Measurements from ENCODE around the gene CBLB.

Gene CBLB

GRCh38 chr3:105846809-105847208 is 22.0 kb downstream of the CBLB start:
- no peak for DNase-seq (ENCODE audit: low read depth, low spot score)

- DNase-seq (ENCODE audit: low read depth, low spot score): no peak
These were observed 23.3 kb downstream of the CBLB start for GRCh38 chr3:105845488-105845887.

GRCh38 chr3:105844704-105845103 is 24.1 kb downstream of the CBLB start:
- no peak for DNase-seq (ENCODE audit: low read depth, low spot score)

- no peak for DNase-seq (ENCODE audit: low read depth, low spot score)
These were observed 24.8 kb downstream of the CBLB start for GRCh38 chr3:105843994-105844393.

- no peak for DNase-seq (ENCODE audit: low read depth, low spot score)
These were observed 25.9 kb downstream of the CBLB start for GRCh38 chr3:105842943-105843342.

- no peak for DNase-seq (ENCODE audit: low read depth, low spot score)
These were observed 26.4 kb downstream of the CBLB start for GRCh38 chr3:105842449-105842848.

GRCh38 chr3:105837947-105838346 is 30.9 kb downstream of the CBLB start:
- DNase-seq (ENCODE audit: low read depth, low spot score): no peak

GRCh38 chr3:105837143-105837740 is 31.6 kb downstream of the CBLB start:
- DNase-seq (ENCODE audit: low read depth, low spot score): no peak

- DNase-seq (ENCODE audit: low read depth, low spot score): no peak
These were observed 32.3 kb downstream of the CBLB start for GRCh38 chr3:105836533-105836932.

GRCh38 chr3:105835606-105836005 is 33.2 kb downstream of the CBLB start:
- no peak for DNase-seq (ENCODE audit: low read depth, low spot score)

GRCh38 chr3:105834768-105835167 is 34.0 kb downstream of the CBLB start:
- DNase-seq (ENCODE audit: low read depth, low spot score): no peak

GRCh38 chr3:105832644-105833043 is 36.2 kb downstream of the CBLB start:
- DNase-seq (ENCODE audit: low read depth, low spot score): no peak

GRCh38 chr3:105830836-105831235 is 38.0 kb downstream of the CBLB start:
- no peak for DNase-seq (ENCODE audit: low read depth, low spot score)

- DNase-seq (ENCODE audit: low read depth, low spot score): no peak
These were observed 38.8 kb downstream of the CBLB start for GRCh38 chr3:105829871-105830622.

GRCh38 chr3:105829229-105829628 is 39.6 kb downstream of the CBLB start:
- no peak for DNase-seq (ENCODE audit: low read depth, low spot score)

- no peak for DNase-seq (ENCODE audit: low read depth, low spot score)
These were observed 40.1 kb downstream of the CBLB start for GRCh38 chr3:105828703-105829102.

GRCh38 chr3:105827959-105828358 is 40.9 kb downstream of the CBLB start:
- DNase-seq (ENCODE audit: low read depth, low spot score): no peak

- no peak for DNase-seq (ENCODE audit: low read depth, low spot score)
These were observed 41.8 kb downstream of the CBLB start for GRCh38 chr3:105826778-105827634.

GRCh38 chr3:105824129-105824528 is 44.7 kb downstream of the CBLB start:
- DNase-seq (ENCODE audit: low read depth, low spot score): no peak

- DNase-seq (ENCODE audit: low read depth, low spot score): no peak
These were observed 45.5 kb downstream of the CBLB start for GRCh38 chr3:105823149-105823867.

GRCh38 chr3:105822171-105823123 is 46.4 kb downstream of the CBLB start:
- DNase-seq (ENCODE audit: low read depth, low spot score): no peak

Data from activated naive CD8-positive, alpha-beta T cell treated with anti-CD3 and anti-CD28 coated beads, Interleukin-2, amount 50 U/mL, for 16 hours (primary cell).